NCI-H1436 (cell line): ENCODE data around the gene GABBR1.
A peak's percentile ranks its signal among the peaks of the same experiment; 100 is the strongest.

Source experiments
- DNase-seq: peaks from one replicate; lab custom pipeline; 2025; lab: John Stamatoyannopoulos, UW

GABBR1 gene

DNA sequence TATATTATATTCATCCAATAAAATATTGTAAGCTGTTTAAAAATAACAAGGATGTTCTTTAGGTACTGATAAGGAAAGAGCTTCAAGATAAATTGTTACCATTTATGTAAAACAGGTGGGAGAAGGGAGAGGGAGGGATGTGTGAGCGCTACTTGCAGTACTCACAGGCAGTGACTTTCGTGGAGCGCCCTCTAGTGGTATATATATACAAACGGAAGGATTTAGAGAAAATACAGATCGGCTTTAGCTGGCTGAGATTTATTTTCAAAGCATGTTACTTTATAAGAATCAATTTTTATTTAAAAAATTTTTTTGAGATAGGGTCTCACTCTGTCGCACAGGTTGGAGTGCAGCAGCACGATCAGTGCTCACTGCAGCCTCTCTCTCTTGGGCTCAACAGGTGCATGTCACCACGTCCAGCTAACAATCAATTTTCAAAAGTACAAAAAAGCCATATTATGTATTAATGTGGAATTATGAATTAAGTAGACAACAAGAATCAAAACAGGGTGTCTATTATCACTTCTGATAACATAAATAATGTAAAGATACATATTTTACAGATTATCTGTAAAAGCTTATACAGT is 20.6 kb upstream of the GABBR1 start:
- peak; percentile 64 for DNase-seq

DNA sequence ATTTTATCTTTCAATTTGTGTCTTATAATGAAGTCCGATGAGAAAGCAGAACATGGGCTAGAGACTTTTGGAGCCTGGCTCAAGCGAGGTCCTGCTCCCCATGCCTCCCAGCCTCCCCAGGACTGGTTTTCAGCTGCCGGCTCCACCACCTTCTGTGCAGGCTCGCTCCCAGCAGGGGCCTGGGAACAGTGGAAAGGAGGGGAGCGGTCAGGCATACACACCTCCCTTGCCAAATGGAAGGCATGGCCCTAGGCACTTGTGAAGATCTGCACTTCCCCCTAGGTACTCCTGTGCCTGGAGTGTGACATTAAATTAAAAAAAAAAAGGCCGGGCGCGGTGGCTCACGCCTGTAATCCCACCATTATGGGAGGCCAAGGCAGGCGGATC is 19.2 kb upstream of the GABBR1 start:
- DNase-seq, result no peak

DNA sequence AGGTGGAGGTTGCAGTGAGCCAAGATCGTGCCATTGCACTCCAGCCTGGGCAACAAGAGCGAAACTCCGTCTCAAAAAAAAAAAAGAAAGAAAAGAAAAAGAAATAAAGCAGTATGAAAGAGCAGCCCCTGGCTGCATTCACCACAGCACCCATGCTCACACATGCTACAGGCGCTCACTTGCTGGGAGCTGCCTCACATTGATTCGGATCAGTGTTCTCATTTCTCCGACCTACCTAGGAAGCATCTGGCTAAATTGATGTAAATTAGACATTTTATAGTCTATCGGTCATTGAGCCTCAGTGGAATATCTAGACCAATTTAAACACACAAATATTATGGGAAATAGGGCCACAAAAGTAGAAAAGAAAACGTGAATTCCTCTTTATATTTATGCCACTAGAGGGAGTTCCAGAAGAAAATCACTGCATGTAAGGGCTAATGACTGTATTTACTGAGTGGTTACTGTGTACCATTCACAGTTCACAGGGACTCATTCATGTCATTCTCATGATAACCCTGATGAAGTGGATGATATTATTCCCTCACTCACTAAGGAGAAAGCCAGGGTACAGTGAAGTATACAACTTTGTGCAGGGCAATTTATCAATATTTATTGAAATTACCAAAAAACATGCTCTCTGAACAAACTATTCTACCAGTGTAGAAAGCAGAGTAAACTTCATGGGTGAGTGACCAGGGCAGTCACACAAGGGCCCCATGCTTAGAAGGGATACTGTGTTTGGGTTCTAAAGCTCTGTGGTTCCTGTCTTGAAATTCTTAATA is 18.6 kb upstream of the GABBR1 start:
- DNase-seq, result no peak

DNA sequence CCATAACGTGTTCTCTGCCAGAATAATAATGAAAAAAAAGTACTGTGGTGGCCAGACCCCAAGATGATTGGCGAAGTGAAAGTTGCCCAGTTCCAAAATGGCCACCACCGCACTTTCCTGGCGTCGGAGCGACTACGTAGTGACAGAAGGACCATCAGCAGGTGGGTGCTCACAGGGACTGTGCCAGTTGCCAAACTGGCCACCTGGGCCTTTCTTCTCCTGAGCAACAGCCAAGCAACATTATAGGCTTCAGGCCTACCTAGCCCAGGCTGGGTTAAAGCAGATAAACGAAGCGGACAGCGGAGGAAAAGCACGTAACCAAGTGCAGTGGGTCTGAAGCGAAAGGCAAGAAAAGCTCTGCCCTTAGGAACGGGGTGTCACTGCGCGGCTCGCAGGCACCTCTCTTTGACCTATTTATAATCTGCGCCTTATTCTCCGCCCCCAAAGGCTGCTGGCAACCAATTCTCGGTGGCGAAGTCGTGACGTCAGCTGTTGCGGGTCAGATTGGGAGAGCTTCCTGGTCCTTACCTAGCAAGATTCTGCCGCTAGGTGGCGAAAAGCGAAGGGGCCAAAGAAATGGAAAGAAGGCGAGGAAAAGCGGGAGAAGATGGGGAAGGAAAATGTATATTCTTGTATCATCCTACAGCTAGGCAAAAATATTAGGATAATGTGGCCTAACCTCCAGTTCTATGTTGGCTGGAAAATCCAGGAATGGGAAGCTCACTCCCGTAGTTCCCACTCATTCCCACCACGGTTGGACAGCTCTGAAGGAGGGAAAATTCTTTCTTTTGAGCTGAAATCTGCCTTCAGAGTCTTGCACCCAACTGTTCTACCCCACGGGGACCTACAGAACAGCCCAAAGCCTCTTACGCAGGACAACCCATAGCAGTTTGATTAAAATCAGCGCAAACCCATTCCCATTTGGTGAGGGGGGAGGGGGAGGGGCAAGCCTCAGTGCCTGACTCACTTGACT is 17.0 kb upstream of the GABBR1 start:
- DNase-seq, result peak; percentile 97

DNA sequence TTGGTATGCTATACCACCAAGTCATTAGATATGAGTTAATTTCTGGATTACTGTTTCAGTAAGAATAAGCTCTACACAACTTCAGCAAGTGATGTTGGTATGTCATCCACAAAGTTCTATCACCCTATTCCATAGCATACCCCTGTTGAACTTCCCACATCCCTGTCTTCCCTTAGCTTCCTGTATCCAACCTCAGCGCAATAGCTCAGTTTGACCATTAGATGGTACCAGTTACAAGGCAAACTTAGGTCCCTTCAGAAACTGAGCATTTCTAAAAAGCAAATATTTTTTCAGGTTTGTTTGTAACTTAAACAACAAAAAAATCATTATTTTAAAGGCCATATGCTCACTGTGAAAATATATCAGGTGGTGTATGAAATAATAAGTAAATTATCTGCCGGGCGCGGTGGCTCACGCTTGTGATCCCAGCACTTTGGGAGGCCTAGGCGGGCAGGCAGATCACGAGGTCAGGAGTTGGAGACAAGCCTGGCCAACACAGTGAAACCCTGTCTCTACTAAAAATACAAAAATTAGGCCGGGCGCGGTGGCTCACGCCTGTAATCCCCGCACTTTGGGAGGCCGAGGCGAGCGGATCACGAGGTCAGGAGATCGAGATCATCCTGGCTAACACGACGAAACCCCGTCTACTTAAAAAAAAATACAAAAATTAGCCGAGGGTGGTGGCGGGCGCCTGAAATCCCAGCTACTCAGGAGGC is 15.1 kb upstream of the GABBR1 start:
- DNase-seq, result peak; percentile 17

DNA sequence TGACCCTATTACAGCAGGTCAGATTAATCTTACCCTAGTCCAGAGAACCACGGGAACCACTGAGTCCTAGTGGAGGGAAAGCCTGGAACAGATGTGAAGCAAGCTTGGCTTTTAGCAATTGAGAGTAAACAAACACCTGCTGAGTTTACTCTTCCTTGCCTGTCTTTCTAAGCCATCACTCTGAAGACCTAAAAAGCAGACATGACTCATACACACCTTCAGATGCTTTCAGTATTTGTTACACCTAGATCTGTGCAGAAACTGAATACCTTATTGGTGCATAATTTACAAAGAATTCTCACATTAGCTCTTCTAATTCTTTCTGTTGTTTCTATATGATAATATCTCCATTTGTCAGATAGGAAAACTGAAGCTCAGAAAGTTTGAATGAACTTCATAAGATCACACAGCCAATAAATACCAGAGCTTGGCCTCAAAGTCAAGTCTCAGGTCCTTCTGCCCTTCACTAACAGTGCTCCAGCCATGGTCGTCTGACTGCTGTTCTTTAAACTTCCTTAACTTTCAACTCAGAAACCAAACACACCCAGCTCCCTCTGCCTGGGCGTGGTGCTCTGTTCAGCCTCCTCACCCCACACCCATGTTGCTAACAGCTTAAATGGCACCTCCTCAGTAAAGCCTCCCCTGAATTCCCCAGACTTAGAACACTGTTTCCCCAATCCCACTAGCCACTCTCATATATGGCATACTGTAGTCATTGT is 8.6 kb upstream of the GABBR1 start:
- no peak for DNase-seq

DNA sequence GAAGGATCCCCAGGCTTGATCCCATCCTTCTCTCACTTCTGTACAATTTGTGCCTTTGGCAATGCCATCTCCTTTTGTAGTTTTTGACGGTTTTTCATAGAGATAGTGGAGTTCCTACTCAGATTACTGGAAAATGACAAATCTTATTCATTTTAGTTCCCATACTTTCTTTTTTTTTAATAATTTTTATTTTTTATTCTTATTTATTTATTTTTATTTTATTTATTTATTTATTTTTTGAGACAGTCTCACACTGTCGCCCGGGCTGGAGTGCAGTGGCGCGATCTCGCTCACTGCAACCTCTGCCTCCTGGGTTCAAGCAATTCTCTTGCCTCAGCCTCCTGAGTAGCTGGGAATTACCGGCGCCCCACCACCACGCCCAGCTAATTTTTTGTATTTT is 4.3 kb upstream of the GABBR1 start:
- DNase-seq, result no peak

DNA sequence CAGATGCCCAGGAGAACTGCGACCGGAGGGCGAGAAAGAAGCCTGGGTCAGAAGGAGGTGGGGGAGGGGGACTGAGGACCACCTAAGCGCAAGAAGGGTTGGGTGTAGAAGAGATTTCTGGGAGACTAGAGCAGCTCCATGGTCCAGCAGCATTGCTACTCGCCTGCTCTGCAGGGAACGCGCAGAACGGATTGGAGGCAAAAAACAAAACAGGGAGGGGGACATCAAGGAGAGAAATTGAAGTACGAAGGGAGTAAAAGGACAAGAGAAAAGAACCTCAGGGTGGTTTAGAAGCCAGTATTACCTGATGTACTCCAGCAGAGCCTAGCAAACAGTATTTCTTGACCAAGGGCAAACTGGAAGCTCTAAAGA is 537 bp upstream of the GABBR1 start:
- no peak for DNase-seq

DNA sequence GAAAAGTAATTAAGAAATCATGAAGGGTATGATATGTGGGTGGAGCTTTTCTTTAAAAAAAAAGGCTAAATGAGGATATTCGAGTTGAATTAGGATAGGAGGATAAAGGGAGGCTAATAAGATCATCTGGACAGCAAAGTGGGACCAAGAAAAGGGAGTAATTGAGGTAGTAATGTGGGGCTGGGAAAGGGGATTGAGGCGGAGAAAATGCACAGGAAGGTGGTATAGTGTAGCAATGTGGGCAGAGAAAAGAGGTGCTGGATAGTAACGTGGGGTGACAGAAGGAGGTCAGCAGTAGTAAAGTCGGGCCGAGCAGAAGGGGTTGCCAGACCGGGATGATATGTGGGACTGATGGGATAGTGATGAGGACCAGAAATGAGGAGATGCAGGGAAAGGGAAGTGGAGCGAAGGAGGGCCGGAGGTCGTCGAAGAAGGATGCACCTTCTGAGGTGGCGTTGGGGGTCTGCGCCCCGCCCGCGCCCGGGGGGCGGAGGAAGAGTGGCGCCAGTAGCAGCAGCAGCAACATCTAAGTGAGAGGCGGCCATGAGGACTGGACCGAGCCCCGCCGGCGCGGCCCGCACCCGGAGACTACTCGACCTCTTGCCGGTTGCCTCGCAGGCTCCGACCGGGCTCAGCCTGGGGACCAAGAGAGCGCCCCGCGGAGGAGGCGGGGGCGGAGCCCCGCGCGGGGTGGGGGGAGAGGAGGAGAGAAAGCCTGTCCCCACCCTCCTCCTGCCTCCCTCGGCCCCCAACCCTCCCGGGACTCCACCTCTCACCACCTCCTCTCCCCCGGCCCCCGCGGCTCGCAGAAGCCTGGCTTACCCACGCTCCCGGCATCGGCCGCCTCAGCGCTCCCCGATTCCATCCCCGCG is 887 bp downstream of the GABBR1 start:
- peak; percentile 71 for DNase-seq

DNA sequence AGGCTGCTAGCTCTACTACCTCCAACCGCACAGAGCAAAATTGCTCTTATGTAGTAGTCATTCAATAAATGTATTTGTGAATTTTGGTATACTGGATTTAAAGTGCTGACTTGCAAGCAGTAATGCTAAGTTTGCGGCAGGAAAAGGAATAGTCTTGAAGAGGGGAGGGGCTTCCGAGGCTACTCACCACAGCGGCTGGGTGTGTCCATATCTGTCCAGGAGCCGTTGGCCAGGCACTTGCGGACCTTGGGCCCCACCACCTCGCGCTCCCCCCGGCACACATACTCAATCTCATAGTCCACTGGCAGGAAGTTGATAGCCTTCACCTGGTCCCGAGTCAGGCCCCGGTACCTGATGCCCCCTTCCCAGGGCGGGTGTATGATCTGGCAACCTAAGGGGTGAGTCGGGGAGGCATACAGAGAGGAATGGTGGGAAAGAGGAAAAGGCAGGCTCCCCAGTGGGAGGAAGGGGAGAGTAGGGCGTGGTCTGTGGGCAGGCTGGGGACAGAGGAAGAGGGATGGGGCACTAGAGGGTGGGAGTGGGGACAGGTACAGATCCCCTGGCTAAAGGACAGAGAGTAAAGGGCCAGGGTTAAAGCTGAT is 1.7 kb downstream of the GABBR1 start:
- no peak for DNase-seq

DNA sequence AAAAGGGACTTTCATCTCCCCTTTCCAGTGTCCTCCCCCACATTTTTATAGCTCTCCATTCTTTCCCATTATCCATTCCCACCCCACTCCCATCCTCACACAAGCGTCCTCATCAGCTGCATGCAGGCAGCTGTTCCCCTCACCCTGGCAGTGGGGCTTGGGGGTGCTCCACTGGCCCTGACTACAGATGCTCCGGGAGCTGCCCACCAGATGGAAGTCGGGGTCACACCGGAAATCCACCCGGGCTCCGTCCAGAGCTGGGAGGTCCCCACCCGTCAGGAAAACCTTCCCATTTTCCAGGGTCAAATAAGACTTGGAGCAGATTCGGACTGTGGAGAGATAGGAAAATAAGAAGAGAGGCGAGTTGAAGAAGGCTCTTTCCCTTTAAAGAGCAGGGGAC is 2.7 kb downstream of the GABBR1 start:
- DNase-seq, result no peak

DNA sequence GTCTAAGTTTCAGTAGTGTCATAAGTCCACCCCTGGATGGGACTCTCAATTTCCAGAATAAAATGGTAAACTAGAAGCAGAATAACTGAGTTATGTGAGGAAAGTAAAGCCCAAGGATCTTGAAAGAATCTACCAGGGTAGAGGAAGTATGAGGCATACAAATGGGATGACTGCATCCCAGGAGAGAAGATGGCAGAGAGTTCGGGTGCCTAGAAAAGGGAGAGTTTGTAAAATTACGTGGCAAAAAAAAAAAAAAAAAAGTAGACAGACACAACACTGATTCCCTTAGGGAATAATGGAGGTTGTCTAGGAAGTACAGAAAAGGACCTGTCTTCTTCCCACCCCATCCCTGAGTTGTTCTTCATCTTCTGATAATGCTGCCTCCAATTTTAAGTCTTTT is 3.4 kb downstream of the GABBR1 start:
- DNase-seq, result no peak

DNA sequence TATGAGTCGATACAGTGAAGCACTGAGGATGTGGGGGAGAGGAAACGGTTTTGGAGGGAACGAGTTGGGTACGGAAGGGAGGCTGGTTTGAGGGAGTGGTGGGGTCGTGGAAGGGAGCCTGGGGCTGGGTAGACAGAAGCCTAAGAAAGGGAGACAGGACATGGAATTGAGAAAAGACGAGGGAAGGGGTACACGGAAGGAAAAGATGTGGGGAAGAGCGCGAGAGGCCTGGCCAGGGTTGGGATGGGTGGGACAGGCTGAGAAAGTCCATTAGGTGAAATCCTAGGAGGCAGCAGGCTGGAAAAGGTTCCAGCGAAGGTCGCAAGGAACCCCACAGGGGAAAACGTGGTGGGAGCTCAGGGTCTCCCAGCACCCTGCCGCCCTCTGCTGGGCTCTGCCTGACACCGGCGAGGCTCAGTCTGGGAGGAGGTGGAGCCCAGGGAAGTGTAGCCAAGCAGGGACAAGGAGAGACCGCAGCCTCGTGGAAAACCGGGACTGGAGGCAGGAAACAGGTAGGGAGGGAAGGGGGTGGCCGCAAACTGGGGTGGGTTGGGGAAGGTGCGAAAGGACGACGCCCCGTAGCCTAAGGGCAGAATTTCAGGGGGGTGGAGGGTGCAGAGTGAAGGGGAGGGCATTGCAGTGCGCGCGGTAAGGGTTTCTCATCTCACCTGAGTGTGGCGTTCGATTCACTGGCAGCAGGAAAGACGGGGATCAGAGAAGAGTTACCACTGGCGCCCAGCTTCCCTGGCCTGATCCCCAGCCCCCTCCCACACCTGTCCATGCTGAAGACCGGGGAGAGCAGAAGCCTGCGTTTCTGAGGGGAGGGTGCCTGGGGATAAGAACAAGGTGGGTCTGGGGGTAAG is 4.3 kb downstream of the GABBR1 start:
- peak; percentile 59 for DNase-seq

DNA sequence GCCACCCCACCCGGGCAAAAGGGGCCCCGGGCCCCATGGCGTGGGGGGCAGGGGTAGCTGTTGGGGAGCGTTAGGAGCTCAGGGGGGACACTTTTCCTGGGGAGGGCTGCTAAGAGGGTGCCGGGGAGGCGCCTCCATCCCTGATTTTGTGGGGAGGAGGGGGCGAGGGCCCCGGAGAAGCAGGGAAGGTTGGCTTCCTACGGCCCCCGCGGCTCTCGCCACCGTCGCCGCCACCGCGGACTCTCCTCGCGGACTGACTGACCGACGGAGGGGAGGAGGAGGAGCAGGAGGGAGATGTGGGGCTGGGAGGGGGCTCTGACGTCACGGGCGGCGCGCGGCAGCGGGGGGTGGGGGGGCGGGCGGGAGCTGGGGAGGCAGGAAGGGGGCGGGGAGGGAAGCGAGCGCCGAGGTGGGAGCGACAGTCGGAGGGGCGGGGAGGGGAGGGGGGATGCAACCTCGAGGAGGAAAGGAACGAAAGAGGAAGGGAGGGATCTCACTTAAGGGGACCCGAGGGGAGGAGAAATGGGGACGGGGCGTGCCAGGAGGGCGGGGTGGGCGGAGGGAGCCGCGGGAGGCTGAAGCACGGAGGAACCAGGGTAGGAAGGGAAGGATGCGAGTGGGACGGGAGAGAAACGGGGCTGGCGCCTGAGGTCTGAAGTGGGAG is 5.1 kb downstream of the GABBR1 start:
- peak; percentile 74 for DNase-seq

DNA sequence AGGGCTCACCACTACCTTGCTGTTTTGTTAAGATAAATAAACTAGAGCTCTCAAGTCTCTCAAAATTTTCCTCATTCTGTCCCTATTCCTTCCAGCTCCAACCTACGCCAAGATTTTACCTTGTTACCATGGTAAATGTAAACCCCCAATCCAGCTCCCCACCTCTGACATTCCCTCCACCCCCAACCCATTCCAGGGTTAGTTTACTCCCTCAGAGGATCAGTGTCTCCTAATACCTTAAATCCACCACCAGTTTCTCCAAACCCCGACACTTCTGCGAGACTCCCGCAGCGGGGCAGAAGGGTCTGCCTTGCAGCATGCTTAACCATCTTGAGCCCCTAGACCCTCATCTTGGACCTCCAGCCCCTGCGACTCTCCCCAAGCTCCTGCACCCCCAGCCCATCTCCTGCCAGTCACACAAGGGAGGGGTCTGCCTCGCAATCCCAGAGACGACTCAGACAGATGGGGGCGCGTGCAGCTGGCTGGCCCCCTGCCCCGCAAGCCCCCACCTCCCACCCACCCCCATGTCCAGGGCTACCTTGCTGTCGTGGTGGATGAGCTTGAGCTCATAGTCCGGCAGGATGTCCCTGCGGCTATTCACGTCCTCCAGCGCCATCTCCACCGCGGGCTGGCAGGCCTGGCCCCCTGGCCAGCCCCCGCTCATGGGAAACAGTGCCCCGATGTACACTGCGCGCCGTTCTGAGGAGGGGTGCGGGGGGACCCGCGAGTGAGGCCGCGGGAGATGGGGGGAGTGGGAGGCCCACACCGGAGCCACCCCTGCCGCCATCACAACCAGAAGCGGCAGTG is 5.8 kb downstream of the GABBR1 start:
- no peak for DNase-seq

DNA sequence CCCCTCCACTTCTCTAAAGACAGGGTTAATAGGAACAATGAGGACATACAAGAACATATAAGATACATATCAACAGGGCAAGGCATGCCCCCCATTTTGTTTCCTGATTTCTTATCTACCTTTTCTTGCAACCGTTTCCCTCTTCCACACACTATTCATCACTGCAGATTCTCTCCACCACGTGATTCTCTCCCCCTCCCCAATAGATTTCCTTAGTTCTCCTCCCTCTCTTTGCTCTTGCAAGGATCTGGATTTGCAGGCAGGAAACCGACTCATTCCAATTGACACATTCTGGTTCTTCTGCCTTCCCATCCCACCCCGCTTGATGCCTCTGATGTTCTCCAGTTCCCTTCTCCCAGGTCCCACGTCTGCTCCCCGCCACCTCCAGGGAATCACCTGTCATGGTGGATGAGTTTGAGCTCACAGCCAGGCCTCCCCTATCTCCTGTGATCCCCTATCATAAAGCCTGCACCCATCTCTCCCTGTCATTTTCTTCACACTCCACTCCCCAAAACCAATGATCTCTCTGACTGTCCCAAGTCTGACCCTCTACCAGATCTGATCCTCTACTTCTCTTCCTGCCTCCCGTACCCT is 7.5 kb downstream of the GABBR1 start:
- no peak for DNase-seq

DNA sequence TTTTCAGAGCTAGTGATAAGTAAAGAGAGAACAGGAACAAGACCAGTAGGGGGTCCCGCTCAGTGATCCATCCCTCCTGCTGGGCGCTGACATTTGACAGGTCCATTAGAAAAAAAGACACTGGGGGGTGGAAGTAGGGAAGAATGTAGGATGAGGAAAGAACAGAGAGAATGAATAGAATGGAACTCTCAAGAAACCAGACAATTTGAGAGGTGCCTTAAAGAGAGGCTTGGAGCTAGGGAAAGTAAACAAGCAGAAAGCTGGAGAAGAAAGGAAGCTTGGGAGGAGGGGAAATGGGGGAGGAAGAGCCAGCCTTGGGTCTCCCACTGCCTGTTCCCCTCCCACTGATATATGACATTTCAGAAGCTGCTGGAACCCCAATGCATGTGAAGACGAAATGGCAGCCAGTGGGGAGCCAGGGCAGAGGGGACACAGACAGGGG is 8.4 kb downstream of the GABBR1 start:
- no peak for DNase-seq
